Peyer's patch (tissue), 4 donors: ENCODE results near the gene SLC25A26. TPM values are rescaled to one million over a fixed set of nuclear protein-coding genes. Genes with fewer than 3 reads are reported as not detected.
"Not testable (repeated sequence)": the region's sequence is repeated elsewhere in the genome, so short reads cannot be mapped to it uniquely, and the experiment has no call there.

Source experiments
- DNase-seq, 3 donors: peaks; one replicate each; pipeline ENCODE4 v3.0.0-alpha.2; 2017 to 2019
- H3K27ac ChIP-seq, 4 donors: fragments of 200-600 bp; sonication (generic); one replicate each; pipeline ENCODE4 v1.5.1; 2016 to 2019
- H3K27me3 ChIP-seq, 2 donors: fragments of 200-600 bp; sonication (generic); one replicate each; pipeline ENCODE4 v1.5.1; 2019
- H3K36me3 ChIP-seq, 3 donors: fragments of 200-600 bp; sonication (generic); one replicate each; pipeline ENCODE4 v1.5.1; 2016 to 2019
- H3K4me1 ChIP-seq, 4 donors: fragments of 200-600 bp; sonication (generic); one replicate each; pipeline ENCODE4 v1.5.1; 2016 to 2019
- H3K4me3 ChIP-seq, 4 donors: fragments of 200-600 bp; sonication (generic); 1 replicate in 3 of 4; 2 replicates in 1 of 4; pipeline ENCODE4 v1.5.1; 2016 to 2019; ENCODE audit warnings: mild to moderate bottlenecking in 1 of 4
- H3K9me3 ChIP-seq, 4 donors: fragments of 200-600 bp; sonication (generic); one replicate each; pipeline ENCODE4 v1.5.1; 2016 to 2019; ENCODE audit warnings: mild to moderate bottlenecking in 1 of 4
- POLR2A ChIP-seq, 2 donors: fragments of 450-650 bp; IDR thresholded peaks; one replicate each; pipeline ENCODE4 v1.5.1; 2017; ENCODE audit warnings: antibody characterized with exemption in 2 of 2, mild to moderate bottlenecking in 2 of 2, moderate library complexity in 2 of 2
- total RNA-seq, 4 donors: library from RNA; depleted of rRNA; stranded (reverse); fragments of >200 nt; gene quantifications; one replicate each; pipeline ENCODE4 v1.1.0, GENCODE V29; 2016
- TF ChIP-seq, protein P1 (sequence below), 6 experiments: fragments of 450-650 bp in 4 of 6; fragments of 200-600 bp in 2 of 6; sonication (generic) in 1 of 6; IDR thresholded peaks; one replicate each; pipeline ENCODE4 v1.5.1; 2017 to 2019; ENCODE audit warnings: antibody characterized with exemption in 6 of 6, mild to moderate bottlenecking in 3 of 6, moderate library complexity in 1 of 6

The SLC25A26 gene
- total RNA-seq, 4 donors from 2014 or later, result 11.9 to 28.9 (median 17.7) TPM

GRCh38 chr3:66268864-66269263 lies 48.1 kb downstream of the SLC25A26 start:
- H3K27ac ChIP-seq, result no peak overlapping the region
- H3K9me3 ChIP-seq, result no peaks in the 10 kb centered on the region
- H3K4me3 ChIP-seq, result no peak overlapping the region
- H3K27me3 ChIP-seq, result no peaks in the 10 kb centered on the region
- peaks cover 0 to 4% (median 0%) of the 10 kb centered on the region in 4 donors for H3K4me1 ChIP-seq
- no peaks in the 10 kb centered on the region for H3K36me3 ChIP-seq
- DNase-seq, result no peak
- TF ChIP-seq, protein P1, sequence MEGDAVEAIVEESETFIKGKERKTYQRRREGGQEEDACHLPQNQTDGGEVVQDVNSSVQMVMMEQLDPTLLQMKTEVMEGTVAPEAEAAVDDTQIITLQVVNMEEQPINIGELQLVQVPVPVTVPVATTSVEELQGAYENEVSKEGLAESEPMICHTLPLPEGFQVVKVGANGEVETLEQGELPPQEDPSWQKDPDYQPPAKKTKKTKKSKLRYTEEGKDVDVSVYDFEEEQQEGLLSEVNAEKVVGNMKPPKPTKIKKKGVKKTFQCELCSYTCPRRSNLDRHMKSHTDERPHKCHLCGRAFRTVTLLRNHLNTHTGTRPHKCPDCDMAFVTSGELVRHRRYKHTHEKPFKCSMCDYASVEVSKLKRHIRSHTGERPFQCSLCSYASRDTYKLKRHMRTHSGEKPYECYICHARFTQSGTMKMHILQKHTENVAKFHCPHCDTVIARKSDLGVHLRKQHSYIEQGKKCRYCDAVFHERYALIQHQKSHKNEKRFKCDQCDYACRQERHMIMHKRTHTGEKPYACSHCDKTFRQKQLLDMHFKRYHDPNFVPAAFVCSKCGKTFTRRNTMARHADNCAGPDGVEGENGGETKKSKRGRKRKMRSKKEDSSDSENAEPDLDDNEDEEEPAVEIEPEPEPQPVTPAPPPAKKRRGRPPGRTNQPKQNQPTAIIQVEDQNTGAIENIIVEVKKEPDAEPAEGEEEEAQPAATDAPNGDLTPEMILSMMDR (IDR thresholded peaks at IDR 0.05), result no peak
- no peak for TF ChIP-seq POLR2A (IDR thresholded peaks at IDR 0.05)

- peaks cover 0 to 4% (median 0%) of the 10 kb centered on the region in 4 donors for H3K4me1 ChIP-seq
- DNase-seq, result no peak
- H3K4me3 ChIP-seq, result no peak overlapping the region
- TF ChIP-seq, protein P1 (IDR thresholded peaks at IDR 0.05), result no peak
- TF ChIP-seq POLR2A (IDR thresholded peaks at IDR 0.05), result no peak
- H3K27ac ChIP-seq, result no peak overlapping the region
- no peaks in the 10 kb centered on the region for H3K9me3 ChIP-seq
- H3K27me3 ChIP-seq, result no peaks in the 10 kb centered on the region
- no peaks in the 10 kb centered on the region for H3K36me3 ChIP-seq
Measured at GRCh38 chr3:66269411-66269810, 48.6 kb downstream of the SLC25A26 start.

GRCh38 chr3:66270288-66270687 lies 49.5 kb downstream of the SLC25A26 start:
- H3K4me3 ChIP-seq, result no peak overlapping the region
- no peak overlapping the region for H3K27ac ChIP-seq
- peaks cover 0 to 4% (median 0%) of the 10 kb centered on the region in 4 donors for H3K4me1 ChIP-seq
- H3K27me3 ChIP-seq, result no peaks in the 10 kb centered on the region
- H3K9me3 ChIP-seq, result no peaks in the 10 kb centered on the region
- TF ChIP-seq POLR2A (IDR thresholded peaks at IDR 0.05), result no peak
- TF ChIP-seq, protein P1 (IDR thresholded peaks at IDR 0.05), result no peak
- no peaks in the 10 kb centered on the region for H3K36me3 ChIP-seq
- DNase-seq, result no peak

GRCh38 chr3:66270701-66271100 lies 49.9 kb downstream of the SLC25A26 start:
- no peak overlapping the region for H3K4me3 ChIP-seq
- H3K27ac ChIP-seq, result no peak overlapping the region
- no peaks in the 10 kb centered on the region for H3K27me3 ChIP-seq
- no peaks in the 10 kb centered on the region for H3K36me3 ChIP-seq
- peaks cover 0 to 4% (median 0%) of the 10 kb centered on the region in 4 donors for H3K4me1 ChIP-seq
- H3K9me3 ChIP-seq, result no peaks in the 10 kb centered on the region
- no peak for DNase-seq
- no peak for TF ChIP-seq POLR2A (IDR thresholded peaks at IDR 0.05)
- TF ChIP-seq, protein P1 (IDR thresholded peaks at IDR 0.05), result no peak

DNA sequence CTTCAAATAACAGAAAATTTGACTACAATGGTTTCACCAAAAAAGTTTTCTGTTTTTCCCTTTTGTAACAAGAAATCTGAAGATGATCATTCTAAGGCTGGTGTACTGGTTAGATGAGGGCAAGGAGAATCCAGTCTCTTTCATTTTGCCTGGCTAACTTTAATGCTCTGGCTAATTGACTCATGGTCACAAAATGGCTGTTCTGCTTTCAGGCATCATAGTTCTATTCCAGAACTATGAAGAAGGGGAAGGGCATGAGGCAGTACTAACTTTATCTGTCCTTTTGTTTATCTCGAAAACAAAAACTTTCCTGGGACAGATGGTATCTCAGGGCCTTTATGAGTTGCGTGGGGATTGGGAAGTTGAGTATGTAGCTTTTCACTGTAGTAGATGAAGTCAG lies 50.4 kb downstream of the SLC25A26 start:
- peaks cover 0 to 4% (median 0%) of the 10 kb centered on the region in 4 donors for H3K4me1 ChIP-seq
- H3K27ac ChIP-seq, result no peak overlapping the region
- H3K4me3 ChIP-seq, result no peak overlapping the region
- H3K9me3 ChIP-seq, result no peaks in the 10 kb centered on the region
- TF ChIP-seq POLR2A (IDR thresholded peaks at IDR 0.05), result no peak
- TF ChIP-seq, protein P1 (IDR thresholded peaks at IDR 0.05), result no peak
- H3K36me3 ChIP-seq, result no peaks in the 10 kb centered on the region
- H3K27me3 ChIP-seq, result no peaks in the 10 kb centered on the region
- no peak for DNase-seq

DNA sequence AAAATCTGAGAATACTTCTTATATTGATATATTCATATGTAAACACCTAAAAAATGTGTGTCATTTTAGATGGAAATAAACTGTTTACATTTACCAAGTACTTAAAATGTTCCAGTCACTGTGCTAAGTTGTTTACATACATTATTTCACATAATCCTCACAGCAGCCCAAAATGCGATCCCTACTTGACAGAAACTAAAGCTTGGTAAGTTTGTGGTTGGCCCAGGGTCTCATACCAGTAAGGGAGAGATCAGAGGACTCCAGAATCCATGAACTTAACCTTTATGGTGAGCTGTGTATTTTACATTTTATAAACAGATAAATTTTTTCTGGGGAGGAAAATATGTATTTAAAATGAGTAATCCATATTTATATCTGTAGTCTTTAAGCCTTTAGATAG lies 51.2 kb downstream of the SLC25A26 start:
- no peak for DNase-seq
- peaks cover 0 to 4% (median 0%) of the 10 kb centered on the region in 4 donors for H3K4me1 ChIP-seq
- H3K9me3 ChIP-seq, result no peaks in the 10 kb centered on the region
- no peak for TF ChIP-seq POLR2A (IDR thresholded peaks at IDR 0.05)
- TF ChIP-seq, protein P1 (IDR thresholded peaks at IDR 0.05), result no peak
- H3K4me3 ChIP-seq, result no peak overlapping the region
- no peaks in the 10 kb centered on the region for H3K36me3 ChIP-seq
- no peak overlapping the region for H3K27ac ChIP-seq
- H3K27me3 ChIP-seq, result no peaks in the 10 kb centered on the region

DNA sequence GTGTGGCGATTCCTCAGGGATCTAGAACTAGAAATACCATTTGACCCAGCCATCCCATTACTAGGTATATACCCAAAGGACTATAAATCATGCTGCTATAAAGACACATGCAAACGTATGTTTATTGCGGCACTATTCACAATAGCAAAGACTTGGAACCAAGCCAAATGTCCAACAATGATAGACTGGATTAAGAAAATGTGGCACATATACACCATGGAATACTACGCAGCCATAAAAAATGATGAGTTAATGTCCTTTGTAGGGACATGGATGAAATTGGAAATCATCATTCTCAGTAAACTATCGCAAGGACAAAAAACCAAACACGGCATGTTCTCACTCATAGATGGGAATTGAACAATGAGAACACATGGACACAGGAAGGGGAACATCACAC lies 54.0 kb downstream of the SLC25A26 start:
- H3K27me3 ChIP-seq, DNase-seq, H3K4me1 ChIP-seq, H3K27ac ChIP-seq, H3K9me3 ChIP-seq, H3K36me3 ChIP-seq, H3K4me3 ChIP-seq: not testable (repeated sequence)
